Transverse colon (tissue), 4 donors: ENCODE data around the gene TMEM129. TPM values are rescaled to one million over a fixed set of nuclear protein-coding genes. Genes with fewer than 3 reads are reported as not detected.
"Not testable (repeated sequence)": the region's sequence is repeated elsewhere in the genome, so short reads cannot be mapped to it uniquely, and the experiment has no call there.

ENCODE experiments used
- DNase-seq: peaks from one replicate; pipeline ENCODE4 v3.0.0-alpha.2; 2019
- H3K27ac ChIP-seq, 4 donors: fragments of 200-600 bp; sonication (generic); 2 replicates each; pipeline ENCODE4 v1.5.1; 2016 to 2018; ENCODE audit warnings: inconsistent platforms in 4 of 4
- H3K27me3 ChIP-seq: fragments of 200-600 bp; sonication (generic); 2 replicates; pipeline ENCODE4 v1.5.1; 2017; ENCODE audit warnings: inconsistent platforms
- H3K36me3 ChIP-seq, 4 donors: fragments of 200-600 bp; sonication (generic); 2 replicates each; pipeline ENCODE4 v1.5.1; 2017 to 2019; ENCODE audit warnings: inconsistent platforms in 4 of 4
- H3K4me1 ChIP-seq, 4 donors: fragments of 200-600 bp; sonication (generic); 2 replicates each; pipeline ENCODE4 v1.5.1; 2017 to 2020; ENCODE audit warnings: inconsistent platforms in 4 of 4
- H3K4me3 ChIP-seq, 4 donors: fragments of 200-600 bp; sonication (generic); 1 replicate in 1 of 4; 2 replicates in 3 of 4; pipeline versions ENCODE4 v1.5.1 to v1.6.1; 2017 to 2019; ENCODE audit warnings: inconsistent platforms in 4 of 4
- H3K9me3 ChIP-seq, 2 donors: fragments of 200-600 bp; sonication (generic); 2 replicates each; pipeline ENCODE4 v1.5.1; 2017 to 2019; ENCODE audit warnings: inconsistent platforms in 2 of 2
- EP300 ChIP-seq: sonication (generic); formaldehyde crosslinking; IDR thresholded peaks from one replicate; pipeline ENCODE4 v1.6.1; 2017; ENCODE audit warnings: antibody characterized with exemption, low read depth
- POLR2A ChIP-seq: fragments of 450-650 bp; IDR thresholded peaks from one replicate; pipeline ENCODE4 v1.6.1; 2016; ENCODE audit warnings: antibody characterized with exemption, mild to moderate bottlenecking, moderate library complexity
- POLR2AphosphoS5 ChIP-seq, 3 donors: sonication (generic); formaldehyde crosslinking; IDR thresholded peaks; one replicate each; pipeline ENCODE4 v1.6.1; 2016; ENCODE audit warnings: antibody characterized with exemption in 3 of 3
- WGBS, 2 donors: methylation state at CpG; one replicate each; pipeline ENCODE4 v1.1.5; 2018; ENCODE audit warnings: low coverage in 1 of 2; 5-methylcytosine and 5-hydroxymethylcytosine counted together
- in situ Hi-C, 4 donors: fragments of 200-750 bp; cut with MboI; loops; one replicate each; pipeline versions ENCODE4 v1.15.0 to v1.15.1; 2017; ENCODE audit warnings: low sequenced_read_pairs in 3 of 4, low pct_ligation_motif_present in 1 of 4, low pct_unique_long_range_greater_than_20kb in 1 of 4
- intact Hi-C: fragments of 100-400 bp; cut with DNase I; formaldehyde crosslinking; loops from one replicate; pipeline ENCODE4 v1.15.1; 2023; ENCODE audit warnings: low total_unique reads
- total RNA-seq, 4 donors: library from RNA; depleted of rRNA; stranded (reverse); fragments of >200 nt; gene quantifications; one replicate each; pipeline ENCODE4 v1.1.0, GENCODE V29; 2016
- TF ChIP-seq, protein P1 (sequence below), 5 experiments: fragments of 200-600 bp in 3 of 5; fragments of 450-650 bp in 2 of 5; sonication (generic) in 3 of 5; IDR thresholded peaks; 1 replicate in 2 of 5; 2 replicates in 3 of 5; pipeline ENCODE4 v1.5.1; 2016 to 2017; ENCODE audit warnings: antibody characterized with exemption in 5 of 5, inconsistent platforms in 3 of 5, mild to moderate bottlenecking in 2 of 5, moderate library complexity in 1 of 5

Gene TMEM129
- total RNA-seq, 4 donors from 2014 or later: 66.1 to 116 (median 86.6) TPM

DNA sequence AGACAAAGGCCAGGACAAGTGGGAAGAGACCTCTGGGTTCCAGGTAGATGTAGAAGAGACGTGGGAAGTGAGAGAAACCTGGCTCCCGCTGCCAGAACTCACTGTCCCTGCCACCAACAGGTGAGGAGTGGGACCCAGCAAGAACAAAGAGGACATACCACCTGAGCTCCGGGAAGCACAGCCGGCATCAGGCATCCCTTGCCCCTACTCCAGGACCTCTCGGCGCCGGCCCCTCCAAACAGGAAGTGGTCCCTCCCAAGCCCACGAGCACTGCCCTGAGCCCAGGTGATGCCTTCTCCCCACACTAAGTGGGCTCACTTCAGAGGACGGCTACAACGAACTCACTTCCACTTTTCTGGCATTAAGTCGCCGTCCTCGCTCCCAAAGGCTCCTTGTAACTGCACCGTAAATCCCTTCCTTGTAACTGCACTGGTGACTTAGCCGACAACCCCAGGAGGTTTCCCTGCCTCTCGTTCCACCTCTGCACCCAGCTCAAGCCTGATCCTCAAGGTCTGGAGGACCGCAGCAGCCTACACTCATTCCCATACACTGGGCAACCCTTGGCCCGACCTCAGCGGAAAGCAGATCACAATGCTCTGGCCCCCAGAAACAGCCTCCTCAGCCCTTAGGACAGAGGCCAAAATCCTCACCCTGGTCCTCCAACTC, 45.9 kb downstream of the TMEM129 start:
- intact Hi-C loops: no loop called here
- H3K27me3 ChIP-seq: no peaks in the 10 kb centered on the region
- no peak for DNase-seq
- TF ChIP-seq, protein P1, sequence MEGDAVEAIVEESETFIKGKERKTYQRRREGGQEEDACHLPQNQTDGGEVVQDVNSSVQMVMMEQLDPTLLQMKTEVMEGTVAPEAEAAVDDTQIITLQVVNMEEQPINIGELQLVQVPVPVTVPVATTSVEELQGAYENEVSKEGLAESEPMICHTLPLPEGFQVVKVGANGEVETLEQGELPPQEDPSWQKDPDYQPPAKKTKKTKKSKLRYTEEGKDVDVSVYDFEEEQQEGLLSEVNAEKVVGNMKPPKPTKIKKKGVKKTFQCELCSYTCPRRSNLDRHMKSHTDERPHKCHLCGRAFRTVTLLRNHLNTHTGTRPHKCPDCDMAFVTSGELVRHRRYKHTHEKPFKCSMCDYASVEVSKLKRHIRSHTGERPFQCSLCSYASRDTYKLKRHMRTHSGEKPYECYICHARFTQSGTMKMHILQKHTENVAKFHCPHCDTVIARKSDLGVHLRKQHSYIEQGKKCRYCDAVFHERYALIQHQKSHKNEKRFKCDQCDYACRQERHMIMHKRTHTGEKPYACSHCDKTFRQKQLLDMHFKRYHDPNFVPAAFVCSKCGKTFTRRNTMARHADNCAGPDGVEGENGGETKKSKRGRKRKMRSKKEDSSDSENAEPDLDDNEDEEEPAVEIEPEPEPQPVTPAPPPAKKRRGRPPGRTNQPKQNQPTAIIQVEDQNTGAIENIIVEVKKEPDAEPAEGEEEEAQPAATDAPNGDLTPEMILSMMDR (IDR thresholded peaks at IDR 0.05): no peak
- no peak for TF ChIP-seq POLR2A
- TF ChIP-seq POLR2AphosphoS5 (IDR thresholded peaks at IDR 0.05): no peak
- TF ChIP-seq EP300: no peak
- H3K27ac ChIP-seq: no peak overlapping the region
- H3K4me3 ChIP-seq: no peak overlapping the region
- WGBS, 2 donors: 89% methylated on average over 19 of the region's 19 CpGs; no CpG with 5 or more reads in 1 of the 2 donors
- peaks cover 0 to 4% (median 0%) of the 10 kb centered on the region in 4 donors for H3K4me1 ChIP-seq
- H3K9me3 ChIP-seq: no peaks in the 10 kb centered on the region
- in situ Hi-C loops: no loop called here
- no peaks in the 10 kb centered on the region for H3K36me3 ChIP-seq

DNA sequence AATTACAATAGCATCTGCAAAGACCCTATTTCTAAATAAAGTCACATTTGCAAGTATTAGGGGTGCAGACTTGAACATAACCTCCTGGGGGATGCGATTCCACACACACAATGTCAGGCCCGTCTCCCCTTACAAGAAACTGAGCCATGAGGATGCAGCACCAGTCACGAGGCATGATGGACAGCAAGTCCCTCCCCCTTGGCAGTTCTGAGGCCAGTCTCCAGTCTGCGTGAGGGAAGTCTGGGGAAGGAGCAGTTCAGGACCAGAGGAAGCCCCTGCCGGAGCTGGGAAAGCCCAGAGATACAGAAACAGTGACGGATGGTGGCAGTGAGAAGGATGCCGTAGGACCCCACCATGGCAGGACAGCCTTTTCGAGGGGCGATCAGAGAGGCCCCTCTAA, 46.4 kb downstream of the TMEM129 start:
- no peaks in the 10 kb centered on the region for H3K9me3 ChIP-seq
- no peaks in the 10 kb centered on the region for H3K36me3 ChIP-seq
- intact Hi-C loops (no loop called here), in situ Hi-C loops (no loop called here)
- no peaks in the 10 kb centered on the region for H3K27me3 ChIP-seq
- TF ChIP-seq POLR2AphosphoS5 (IDR thresholded peaks at IDR 0.05): no peak
- TF ChIP-seq, protein P1 (IDR thresholded peaks at IDR 0.05): no peak
- no peak for TF ChIP-seq EP300
- TF ChIP-seq POLR2A: no peak
- no peak overlapping the region for H3K4me3 ChIP-seq
- no peak for DNase-seq
- 75 to 82% methylated on average over 2 to 9 of the region's 9 CpGs for WGBS, 2 donors
- H3K4me1 ChIP-seq: peaks cover 0 to 4% (median 0%) of the 10 kb centered on the region in 4 donors
- no peak overlapping the region for H3K27ac ChIP-seq

DNA sequence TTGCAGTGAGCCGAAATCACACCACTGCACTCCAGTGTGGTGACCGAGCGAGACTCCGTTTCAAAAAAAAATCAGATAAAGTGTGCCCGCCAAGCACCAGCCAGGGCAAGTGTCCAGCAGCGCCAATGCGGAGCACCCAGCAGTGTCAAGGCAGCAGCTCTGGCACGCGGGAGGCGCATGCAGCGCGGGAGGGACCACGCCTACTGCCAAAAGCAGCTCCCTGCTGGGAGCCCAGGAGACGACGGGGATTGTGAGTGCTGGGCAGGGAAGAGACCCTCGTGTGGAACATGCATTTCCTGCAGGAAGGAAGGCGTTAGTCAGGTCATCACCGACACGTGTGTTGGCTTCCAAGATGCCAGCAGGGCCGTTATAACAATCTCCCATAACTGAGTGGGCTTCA, 47.5 kb downstream of the TMEM129 start:
- no peak for DNase-seq
- 87 to 92% methylated on average over 2 to 20 of the region's 20 CpGs for WGBS, 2 donors
- no peaks in the 10 kb centered on the region for H3K36me3 ChIP-seq
- H3K27me3 ChIP-seq: no peaks in the 10 kb centered on the region
- peaks cover 0 to 3% (median 0%) of the 10 kb centered on the region in 4 donors for H3K4me1 ChIP-seq
- no peak overlapping the region for H3K4me3 ChIP-seq
- no peaks in the 10 kb centered on the region for H3K9me3 ChIP-seq
- intact Hi-C loops (no loop called here), in situ Hi-C loops (no loop called here)
- TF ChIP-seq POLR2AphosphoS5 (IDR thresholded peaks at IDR 0.05): no peak
- no peak for TF ChIP-seq EP300
- H3K27ac ChIP-seq: no peak overlapping the region

DNA sequence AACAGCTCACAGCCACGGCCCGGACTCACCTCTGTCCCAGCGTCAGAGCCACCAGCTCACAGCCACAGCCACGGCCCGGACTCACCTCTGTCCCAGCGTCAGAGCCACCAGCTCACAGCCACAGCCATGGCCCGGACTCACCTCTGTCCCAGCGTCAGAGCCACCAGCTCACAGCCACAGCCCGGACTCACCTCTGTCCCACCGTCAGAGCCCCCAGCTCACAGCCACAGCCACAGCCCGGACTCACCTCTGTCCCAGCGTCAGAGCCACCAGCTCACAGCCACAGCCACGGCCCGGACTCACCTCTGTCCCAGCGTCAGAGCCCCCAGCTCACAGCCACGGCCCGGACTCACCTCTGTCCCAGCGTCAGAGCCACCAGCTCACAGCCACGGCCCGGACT, 50.1 kb downstream of the TMEM129 start:
- H3K4me3 ChIP-seq, H3K9me3 ChIP-seq, DNase-seq, in situ Hi-C loops, intact Hi-C loops, H3K27ac ChIP-seq, H3K27me3 ChIP-seq, H3K4me1 ChIP-seq, H3K36me3 ChIP-seq: not testable (repeated sequence)
- 90 to 93% methylated on average over 8 to 19 of the region's 20 CpGs for WGBS, 2 donors

DNA sequence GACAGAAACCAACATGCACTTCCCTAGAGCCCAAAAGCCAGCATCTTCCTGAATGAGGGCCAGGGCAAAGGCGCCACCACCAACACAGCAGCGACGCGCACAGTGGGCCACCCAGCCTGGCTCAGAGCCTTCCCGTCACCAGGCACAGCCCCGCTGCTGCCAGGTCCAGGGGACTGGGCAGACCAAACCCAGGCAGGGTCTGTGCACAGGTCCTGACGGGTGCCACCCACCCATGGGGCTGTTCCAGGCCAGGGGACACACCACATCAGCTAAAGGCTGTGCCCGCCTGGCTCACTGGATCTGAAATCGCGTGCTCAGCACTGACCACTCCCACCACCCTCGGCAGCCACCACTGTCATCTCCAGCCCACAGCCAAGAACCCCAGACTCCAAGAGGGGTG, 50.8 kb downstream of the TMEM129 start:
- Histone ChIP-seq H3K27me3 (no peaks in the 10 kb centered on the region), H3K36me3 (no peaks in the 10 kb centered on the region), H3K27ac (no peak overlapping the region), H3K4me1 (no peaks in the 10 kb centered on the region), H3K9me3 (no peaks in the 10 kb centered on the region), H3K4me3 (no peak overlapping the region)
- in situ Hi-C loops: no loop called here
- 94% methylated on average over 6 of the region's 11 CpGs; no CpG with 5 or more reads in 1 of the 2 donors for WGBS, 2 donors
- DNase-seq: no peak
- intact Hi-C loops: no loop called here
- TF ChIP-seq EP300 (no peak), POLR2AphosphoS5 (IDR thresholded peaks at IDR 0.05) (no peak), POLR2A (no peak)
- TF ChIP-seq, protein P1 (IDR thresholded peaks at IDR 0.05): no peak
